ENCODE data around the gene ATL2.
"Not testable (repeated sequence)": the region's sequence is repeated elsewhere in the genome, so short reads cannot be mapped to it uniquely, and the experiment has no call there.

ATL2 gene

GRCh38 chr2:38387887-38388286 lies 10.8 kb upstream of the ATL2 start:
- DNase-seq = no peak

GRCh38 chr2:38386821-38387220 lies 9.7 kb upstream of the ATL2 start:
- DNase-seq = no peak

GRCh38 chr2:38386377-38386776 lies 9.3 kb upstream of the ATL2 start:
- no peak for DNase-seq

GRCh38 chr2:38384338-38384737 lies 7.3 kb upstream of the ATL2 start:
- DNase-seq = no peak

- not testable (repeated sequence) for DNase-seq
Measured at GRCh38 chr2:38383741-38384140, 6.7 kb upstream of the ATL2 start.

GRCh38 chr2:38381381-38382143 lies 4.5 kb upstream of the ATL2 start:
- DNase-seq = no peak

- no peak for DNase-seq
Measured at GRCh38 chr2:38380397-38381130, 3.5 kb upstream of the ATL2 start.

GRCh38 chr2:38376346-38377049 lies 575 bp downstream of the ATL2 start:
- peak; percentile 83 for DNase-seq

GRCh38 chr2:38375696-38376345 lies 1.3 kb downstream of the ATL2 start:
- no peak for DNase-seq

GRCh38 chr2:38374984-38375383 lies 2.1 kb downstream of the ATL2 start:
- DNase-seq = no peak

GRCh38 chr2:38371235-38371634 lies 5.8 kb downstream of the ATL2 start:
- DNase-seq = no peak

GRCh38 chr2:38370664-38371063 lies 6.4 kb downstream of the ATL2 start:
- DNase-seq = no peak

GRCh38 chr2:38362232-38362631 lies 14.8 kb downstream of the ATL2 start:
- DNase-seq = no peak

GRCh38 chr2:38360177-38360576 lies 16.9 kb downstream of the ATL2 start:
- no peak for DNase-seq

- no peak for DNase-seq
Measured at GRCh38 chr2:38353402-38353801, 23.7 kb downstream of the ATL2 start.

- no peak for DNase-seq
Measured at GRCh38 chr2:38352336-38352735, 24.7 kb downstream of the ATL2 start.

GRCh38 chr2:38345323-38346038 lies 31.6 kb downstream of the ATL2 start:
- DNase-seq = no peak

GRCh38 chr2:38344813-38345212 lies 32.3 kb downstream of the ATL2 start:
- DNase-seq = no peak

GRCh38 chr2:38343212-38343611 lies 33.9 kb downstream of the ATL2 start:
- no peak for DNase-seq

- DNase-seq = no peak
Measured at GRCh38 chr2:38336621-38337020, 40.5 kb downstream of the ATL2 start.

- no peak for DNase-seq
Measured at GRCh38 chr2:38330754-38331153, 46.3 kb downstream of the ATL2 start.

- DNase-seq = no peak
Measured at GRCh38 chr2:38327580-38327979, 49.5 kb downstream of the ATL2 start.

- DNase-seq = no peak
Measured at GRCh38 chr2:38323623-38324022, 53.5 kb downstream of the ATL2 start.

Data from activated CD8-positive, alpha-beta memory T cell treated with anti-CD3 and anti-CD28 coated beads for 24 hours (primary cell).